Measurements from ENCODE around the gene CAMK2B. TPM values are rescaled to one million over a fixed set of nuclear protein-coding genes. Genes with fewer than 3 reads are reported as not detected.

Gene CAMK2B
- total RNA-seq, 4 donors from 2014 or later, result 0.89 to 5.1 (median 1.2) TPM

DNA sequence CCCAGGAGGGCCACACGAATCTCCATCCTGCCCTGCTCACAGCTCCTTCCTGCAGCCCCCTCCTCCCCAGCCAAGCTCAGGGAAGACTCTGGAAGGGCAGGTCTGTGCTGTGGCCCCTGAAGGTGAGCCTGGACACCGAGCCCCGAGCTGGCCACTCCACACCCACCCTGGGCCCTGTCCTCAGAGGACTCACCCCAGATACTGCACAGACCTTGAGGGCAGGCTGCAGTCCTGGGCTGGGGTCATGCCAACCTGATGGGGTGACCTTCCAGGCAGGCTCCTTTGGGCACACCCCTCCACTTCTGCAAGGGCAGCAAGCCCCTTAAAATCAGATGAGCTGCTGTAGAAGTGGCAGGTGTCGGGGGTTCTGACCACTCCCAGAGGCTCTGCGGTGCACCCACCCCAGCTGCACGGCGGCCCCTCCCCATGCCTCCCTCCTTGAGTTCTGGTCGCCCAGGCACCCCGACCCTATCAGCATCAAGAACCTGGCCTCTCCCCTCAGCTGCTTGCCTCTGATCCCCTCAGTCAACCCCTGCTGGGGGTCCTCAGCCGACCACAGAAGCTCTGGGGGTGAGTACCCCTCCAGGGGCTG lies 100.3 kb downstream of the CAMK2B start:
- TF ChIP-seq, protein P1, sequence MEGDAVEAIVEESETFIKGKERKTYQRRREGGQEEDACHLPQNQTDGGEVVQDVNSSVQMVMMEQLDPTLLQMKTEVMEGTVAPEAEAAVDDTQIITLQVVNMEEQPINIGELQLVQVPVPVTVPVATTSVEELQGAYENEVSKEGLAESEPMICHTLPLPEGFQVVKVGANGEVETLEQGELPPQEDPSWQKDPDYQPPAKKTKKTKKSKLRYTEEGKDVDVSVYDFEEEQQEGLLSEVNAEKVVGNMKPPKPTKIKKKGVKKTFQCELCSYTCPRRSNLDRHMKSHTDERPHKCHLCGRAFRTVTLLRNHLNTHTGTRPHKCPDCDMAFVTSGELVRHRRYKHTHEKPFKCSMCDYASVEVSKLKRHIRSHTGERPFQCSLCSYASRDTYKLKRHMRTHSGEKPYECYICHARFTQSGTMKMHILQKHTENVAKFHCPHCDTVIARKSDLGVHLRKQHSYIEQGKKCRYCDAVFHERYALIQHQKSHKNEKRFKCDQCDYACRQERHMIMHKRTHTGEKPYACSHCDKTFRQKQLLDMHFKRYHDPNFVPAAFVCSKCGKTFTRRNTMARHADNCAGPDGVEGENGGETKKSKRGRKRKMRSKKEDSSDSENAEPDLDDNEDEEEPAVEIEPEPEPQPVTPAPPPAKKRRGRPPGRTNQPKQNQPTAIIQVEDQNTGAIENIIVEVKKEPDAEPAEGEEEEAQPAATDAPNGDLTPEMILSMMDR (IDR thresholded peaks at IDR 0.05), result no peak
- TF ChIP-seq POLR2AphosphoS5 (IDR thresholded peaks at IDR 0.05), result no peak
- TF ChIP-seq POLR2A (IDR thresholded peaks at IDR 0.05), result no peak
- no peak for TF ChIP-seq EP300 (IDR thresholded peaks at IDR 0.05)
- H3K36me3 ChIP-seq, result no peaks in the 10 kb centered on the region
- H3K4me1 ChIP-seq, result peaks cover 8% of the 10 kb centered on the region
- no peak overlapping the region for H3K27ac ChIP-seq
- H3K4me3 ChIP-seq, result no peak overlapping the region
- DNase-seq (ENCODE audit: low spot score in 2 of 2), result no peak
- H3K27me3 ChIP-seq, result peaks cover 22% of the 10 kb centered on the region
- 0% methylated on average over 1 of the region's 10 CpGs for WGBS
- H3K9me3 ChIP-seq, result no peaks in the 10 kb centered on the region

DNA sequence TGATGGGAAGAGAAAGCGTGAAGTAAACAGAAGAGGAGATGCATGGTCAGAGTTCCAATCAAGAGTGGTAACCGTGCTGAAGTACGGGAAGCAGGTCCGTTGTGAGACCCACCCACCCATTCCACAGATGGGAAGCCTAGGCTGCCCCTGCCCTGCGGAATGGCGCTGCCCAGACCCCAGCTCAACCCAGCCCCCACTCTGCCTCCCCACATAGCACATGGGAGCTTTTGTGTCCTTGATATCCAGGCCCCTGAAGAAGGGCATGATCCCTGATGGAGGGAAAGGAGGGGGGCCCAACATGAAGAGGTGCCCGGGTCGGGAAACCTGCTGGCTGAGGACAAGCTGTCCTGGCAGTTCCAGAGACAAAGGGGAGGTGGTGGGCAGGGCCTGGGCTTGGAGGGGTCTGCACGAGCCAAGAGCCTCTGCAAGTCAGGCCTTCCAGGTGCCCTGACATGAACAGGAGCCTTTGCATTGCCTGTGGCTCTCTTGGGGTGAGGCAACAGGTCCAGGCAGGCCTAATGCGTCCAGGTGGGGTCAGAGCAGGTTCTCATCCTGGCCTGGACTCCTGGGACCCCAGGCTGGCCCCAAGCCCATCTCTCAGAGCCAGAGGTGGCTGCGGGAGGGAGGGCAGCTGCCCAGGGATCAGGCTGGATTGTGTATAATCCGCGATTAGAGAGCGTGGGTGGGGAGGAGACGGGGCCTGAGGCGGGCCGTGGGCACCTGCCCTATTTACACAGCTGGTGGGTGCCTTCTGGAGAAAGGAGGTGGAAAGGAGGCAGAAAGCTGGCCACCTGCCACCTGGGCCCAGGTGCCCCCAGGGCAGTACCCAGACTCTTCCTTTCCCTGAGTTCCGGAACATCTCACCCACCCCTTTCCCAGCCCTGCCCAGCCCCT lies 101.1 kb downstream of the CAMK2B start:
- H3K4me3 ChIP-seq, result no peak overlapping the region

DNA sequence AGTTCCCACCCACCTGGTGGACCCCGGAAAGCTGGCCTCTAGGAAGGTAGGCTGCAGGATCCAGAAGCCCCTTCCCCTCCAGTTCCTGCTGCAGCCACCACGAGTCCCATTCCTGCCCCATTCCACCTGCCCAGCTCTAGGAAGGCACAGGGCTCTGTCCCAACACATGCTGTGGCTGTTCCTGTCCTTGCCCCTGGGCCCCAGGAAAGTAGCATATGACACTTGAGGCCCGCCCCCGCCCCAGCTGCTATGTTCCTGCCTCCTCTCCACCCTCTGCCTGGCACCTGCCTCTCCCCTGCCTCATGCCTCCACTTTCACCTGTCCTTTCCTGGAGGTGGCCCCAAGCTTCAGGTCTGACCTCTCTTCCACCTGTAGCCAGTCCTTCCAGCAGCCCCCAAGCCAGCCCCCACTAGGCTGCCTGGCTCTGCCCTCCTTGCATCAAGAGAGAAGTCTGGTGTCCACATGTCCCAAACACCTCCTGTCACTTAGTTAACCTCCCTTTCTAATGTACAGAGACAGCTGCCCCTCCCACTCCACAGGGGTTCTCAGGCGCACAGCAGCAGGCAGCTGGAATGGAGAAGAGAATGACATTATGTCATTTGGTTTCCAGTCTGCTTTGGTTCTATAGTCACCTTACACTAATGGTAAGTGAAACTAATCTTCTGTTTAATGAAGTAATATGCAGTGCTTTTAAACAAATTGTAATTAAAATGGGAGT lies 101.9 kb downstream of the CAMK2B start:
- TF ChIP-seq POLR2A (IDR thresholded peaks at IDR 0.05), result no peak
- no peaks in the 10 kb centered on the region for H3K36me3 ChIP-seq
- H3K27ac ChIP-seq, result no peak overlapping the region
- peaks cover 22% of the 10 kb centered on the region for H3K27me3 ChIP-seq
- no peak overlapping the region for H3K4me3 ChIP-seq
- peaks cover 8% of the 10 kb centered on the region for H3K4me1 ChIP-seq
- WGBS, result 63% methylated on average over 5 of the region's 5 CpGs
- no peak for DNase-seq (ENCODE audit: low spot score in 2 of 2)
- H3K9me3 ChIP-seq, result peaks cover 3% of the 10 kb centered on the region

More for the DNA sequence above, 101.1 kb downstream of the CAMK2B start:
- no peaks in the 10 kb centered on the region for H3K36me3 ChIP-seq
- peaks cover 22% of the 10 kb centered on the region for H3K27me3 ChIP-seq
- H3K27ac ChIP-seq, result no peak overlapping the region
- peaks cover 8% of the 10 kb centered on the region for H3K4me1 ChIP-seq
- no peak for TF ChIP-seq EP300 (IDR thresholded peaks at IDR 0.05)
- no peak for TF ChIP-seq POLR2AphosphoS5 (IDR thresholded peaks at IDR 0.05)
- TF ChIP-seq, protein P1 (IDR thresholded peaks at IDR 0.05), result no peak
- no peak for TF ChIP-seq POLR2A (IDR thresholded peaks at IDR 0.05)
- DNase-seq (ENCODE audit: low spot score in 2 of 2), result no peak
- no peaks in the 10 kb centered on the region for H3K9me3 ChIP-seq
- WGBS, result 57% methylated on average over 14 of the region's 18 CpGs

DNA sequence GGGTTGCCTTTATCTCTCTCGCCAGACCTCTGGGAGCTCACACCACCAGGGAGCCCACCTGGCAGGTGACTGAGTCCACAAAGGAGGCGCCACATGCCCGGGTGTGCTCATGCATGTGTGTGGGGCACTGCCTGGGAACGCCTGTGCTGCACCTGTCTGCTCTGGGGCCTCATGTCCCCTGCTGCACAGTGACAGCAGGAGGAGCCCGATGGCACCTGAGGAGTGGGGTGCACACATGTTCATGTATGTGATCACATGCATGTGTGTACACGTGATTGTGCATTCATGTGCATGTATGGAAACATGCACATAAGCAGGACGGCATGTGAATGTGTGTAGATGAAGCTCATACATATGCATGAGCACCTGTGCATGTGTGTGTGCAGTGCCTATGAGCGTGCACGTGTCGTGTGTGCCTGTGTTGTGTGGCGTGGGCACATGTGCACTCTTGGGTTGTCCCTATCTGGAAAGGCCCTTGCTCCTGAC lies 102.6 kb downstream of the CAMK2B start:
- H3K27ac ChIP-seq, result no peak overlapping the region
- H3K27me3 ChIP-seq, result peaks cover 19% of the 10 kb centered on the region
- WGBS, result 85% methylated on average over 5 of the region's 11 CpGs

DNA sequence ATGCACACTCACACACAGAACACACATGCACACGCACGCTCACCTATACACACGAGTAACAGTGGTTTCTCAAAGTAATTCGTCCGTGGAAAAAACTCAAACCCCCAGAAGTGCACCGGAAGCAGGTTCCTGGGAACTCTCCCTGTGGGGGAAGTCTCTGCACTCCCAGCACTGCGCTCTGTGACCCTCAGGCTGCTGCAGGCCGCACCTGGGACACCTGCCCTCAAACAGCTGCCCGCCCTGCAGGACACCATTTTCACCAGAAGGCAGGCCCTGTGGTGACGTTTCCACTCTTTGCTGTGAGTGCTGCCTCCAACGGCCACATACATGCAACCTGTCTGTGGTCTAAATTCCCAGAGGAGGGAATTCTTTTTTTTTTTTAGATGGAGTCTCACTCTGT lies 103.3 kb downstream of the CAMK2B start:
- no peak overlapping the region for H3K27ac ChIP-seq
- H3K36me3 ChIP-seq, result no peaks in the 10 kb centered on the region
- TF ChIP-seq, protein P1 (IDR thresholded peaks at IDR 0.05), result no peak
- TF ChIP-seq POLR2AphosphoS5 (IDR thresholded peaks at IDR 0.05) (no peak), POLR2A (IDR thresholded peaks at IDR 0.05) (no peak), EP300 (IDR thresholded peaks at IDR 0.05) (no peak)
- 83% methylated on average over 11 of the region's 11 CpGs for WGBS
- no peak for DNase-seq (ENCODE audit: low spot score in 2 of 2)
- H3K27me3 ChIP-seq, result peaks cover 19% of the 10 kb centered on the region
- peaks cover 5% of the 10 kb centered on the region for H3K9me3 ChIP-seq
- H3K4me1 ChIP-seq, result peaks cover 8% of the 10 kb centered on the region
- no peak overlapping the region for H3K4me3 ChIP-seq

More for the DNA sequence above, 102.6 kb downstream of the CAMK2B start:
- Histone ChIP-seq H3K36me3 (no peaks in the 10 kb centered on the region), H3K9me3 (peaks cover 5% of the 10 kb centered on the region), H3K4me1 (peaks cover 8% of the 10 kb centered on the region), H3K4me3 (no peak overlapping the region)
- DNase-seq (ENCODE audit: low spot score in 2 of 2), result no peak
- TF ChIP-seq, protein P1 (IDR thresholded peaks at IDR 0.05), result no peak
- no peak for TF ChIP-seq POLR2AphosphoS5 (IDR thresholded peaks at IDR 0.05)
- no peak for TF ChIP-seq EP300 (IDR thresholded peaks at IDR 0.05)

Measured in suprapubic skin (tissue), 4 donors.